ENCODE results near the gene TGFA. TPM values are rescaled to one million over a fixed set of nuclear protein-coding genes. Genes with fewer than 3 reads are reported as not detected.
A peak's percentile ranks its signal among the peaks of the same experiment; 100 is the strongest.
"Not testable (repeated sequence)": the region's sequence is repeated elsewhere in the genome, so short reads cannot be mapped to it uniquely, and the experiment has no call there.

TGFA gene
- total RNA-seq, 8 experiments from 2014 or later = 0.09 to 2.5 (median 0.45) TPM

DNA sequence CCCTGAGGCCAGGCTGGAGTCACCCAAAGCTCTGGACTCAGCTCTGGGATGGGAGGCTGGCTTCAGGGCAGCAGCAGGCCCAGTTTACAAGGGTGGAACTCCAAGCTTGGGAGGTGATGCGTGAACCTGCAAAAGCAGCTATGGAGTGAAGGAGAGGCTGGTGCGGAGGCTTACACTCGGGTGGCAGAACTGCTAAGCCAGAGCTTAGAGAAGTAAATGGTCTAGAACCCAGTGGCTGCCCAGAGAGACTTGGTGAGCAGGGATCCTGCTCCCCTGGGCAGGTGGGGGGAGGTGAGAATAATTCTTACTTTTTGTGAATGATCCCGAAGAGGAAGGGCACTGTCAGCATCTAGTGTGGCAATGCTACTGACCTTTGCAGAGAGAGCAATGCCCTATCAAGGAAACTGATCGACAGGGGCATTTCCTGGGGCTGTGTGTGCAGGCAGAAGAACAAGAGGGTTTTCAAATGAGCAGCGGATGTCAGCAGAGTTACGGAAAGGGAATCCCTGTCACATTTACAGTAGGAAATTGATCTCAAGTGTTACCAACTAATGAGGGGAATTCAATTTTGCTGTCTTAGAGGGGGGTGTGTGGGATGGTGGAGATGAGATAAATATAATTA, 80.4 kb downstream of the TGFA start:
- 50 to 93% (median 78%) methylated on average over 2 to 7 of the region's 7 CpGs; no CpG with 5 or more reads in 4 of the 10 experiments for WGBS, 10 experiments
- Histone ChIP-seq H3K4me3 (no peak overlapping the region), H3K4me1 (replicated peaks in 1 of 2) (peaks cover 3 to 5% of the 10 kb centered on the region in 2 donors), H3K27ac (no peak overlapping the region)
- ATAC-seq (replicated peaks in 6 of 8) = no peak
- in situ Hi-C loops (cut with MboI; ENCODE audit: low pct_unique_long_range_greater_than_20kb in 2 of 9, low sequenced_read_pairs in 9 of 9, unreplicated experiment in 9 of 9) = no loop called here

DNA sequence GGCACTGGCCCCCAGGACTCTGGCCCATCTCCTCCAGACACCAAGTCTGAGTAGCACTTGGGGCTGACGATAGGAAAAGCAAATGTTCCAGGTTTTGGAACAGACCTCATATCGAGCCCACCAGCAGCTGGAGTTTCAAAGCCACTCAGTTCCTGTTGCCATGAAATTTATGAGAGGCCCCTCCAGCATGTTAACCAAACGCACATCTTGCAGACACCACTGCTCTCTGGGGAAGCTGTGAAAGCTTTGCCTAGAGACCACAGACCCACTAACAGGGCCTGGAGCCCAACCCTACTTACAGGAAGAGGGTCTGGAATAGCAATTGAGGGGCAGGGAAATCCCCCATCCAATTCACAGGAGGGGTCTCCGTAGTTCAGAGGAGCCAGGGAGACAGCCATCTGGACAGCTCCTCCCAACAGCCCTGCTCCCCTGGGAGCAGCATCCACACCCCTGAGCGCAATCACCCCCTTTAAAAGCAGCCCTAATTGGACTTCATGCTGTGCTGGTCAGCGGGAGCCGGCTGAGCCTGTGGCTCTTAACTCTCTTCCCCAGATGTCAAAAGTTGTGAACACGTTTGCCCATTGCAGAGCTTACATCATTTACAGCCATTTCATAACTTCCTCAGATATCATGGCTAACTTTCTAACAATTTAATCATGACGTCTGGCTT, 81.3 kb downstream of the TGFA start:
- Histone ChIP-seq H3K27ac (no peak overlapping the region), H3K4me3 (no peak overlapping the region), H3K4me1 (replicated peaks in 1 of 2) (peaks cover 3% of the 10 kb centered on the region in 2 donors)
- ATAC-seq (replicated peaks in 6 of 8) = no peak
- WGBS, 10 experiments = 20 to 81% (median 60%) methylated on average over 1 to 6 of the region's 9 CpGs; no CpG with 5 or more reads in 3 of the 10 experiments
- in situ Hi-C loops (cut with MboI; ENCODE audit: low pct_unique_long_range_greater_than_20kb in 2 of 9, low sequenced_read_pairs in 9 of 9, unreplicated experiment in 9 of 9) = no loop called here

DNA sequence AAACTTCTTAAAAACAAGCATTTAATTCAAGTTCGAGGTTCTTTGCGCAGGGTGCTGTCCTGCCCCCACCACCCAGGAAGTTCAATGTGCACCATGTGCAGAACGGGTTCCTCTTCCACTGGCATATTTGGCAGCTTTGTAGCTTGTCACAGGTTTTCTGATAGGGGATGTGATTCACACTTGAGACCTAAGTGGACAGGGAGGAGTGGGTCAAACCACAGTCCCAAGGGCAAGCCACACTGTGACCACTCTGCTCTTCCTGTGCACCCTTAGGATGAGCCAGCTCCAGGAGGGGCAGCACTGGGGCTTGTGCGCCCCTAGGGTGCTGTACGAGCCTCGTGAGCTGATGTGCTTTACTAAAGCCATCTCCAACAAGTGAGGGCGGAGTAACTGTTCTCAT, 82.5 kb downstream of the TGFA start:
- no peak for ATAC-seq (replicated peaks in 6 of 8)
- Histone ChIP-seq H3K4me1 (replicated peaks in 1 of 2) (peaks cover 2 to 3% of the 10 kb centered on the region in 2 donors), H3K4me3 (no peak overlapping the region), H3K27ac (no peak overlapping the region)
- in situ Hi-C loops (cut with MboI; ENCODE audit: low pct_unique_long_range_greater_than_20kb in 2 of 9, low sequenced_read_pairs in 9 of 9, unreplicated experiment in 9 of 9) = no loop called here
- WGBS, 10 experiments = 13 to 95% (median 63%) methylated on average over 1 to 4 of the region's 7 CpGs; no CpG with 5 or more reads in 3 of the 10 experiments

DNA sequence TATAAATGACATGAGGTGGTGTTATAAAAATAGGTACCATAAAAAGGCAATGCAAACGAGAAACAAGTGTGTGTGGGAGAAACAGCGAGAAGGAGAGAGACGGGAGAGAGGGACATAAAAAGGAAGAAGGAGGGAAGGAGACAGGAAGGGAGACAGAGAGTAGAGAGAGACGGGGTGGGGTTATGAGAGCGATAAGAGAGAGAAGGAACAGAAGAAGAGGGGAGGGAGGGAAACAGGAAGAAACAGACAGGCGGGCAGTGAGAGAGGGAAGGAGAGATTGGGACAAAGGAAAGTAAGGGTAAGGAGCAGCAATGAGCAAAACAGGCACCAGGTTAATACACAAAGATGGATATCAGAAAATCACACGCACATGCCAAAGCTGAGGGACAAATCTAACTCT, 83.7 kb downstream of the TGFA start:
- in situ Hi-C loops (cut with MboI; ENCODE audit: low pct_unique_long_range_greater_than_20kb in 2 of 9, low sequenced_read_pairs in 9 of 9, unreplicated experiment in 9 of 9) = no loop called here
- H3K4me3 ChIP-seq = no peak overlapping the region
- no peak overlapping the region for H3K27ac ChIP-seq
- H3K4me1 ChIP-seq (replicated peaks in 1 of 2) = peaks cover 2 to 3% of the 10 kb centered on the region in 2 donors
- 26 to 86% (median 69%) methylated on average over 2 to 7 of the region's 7 CpGs for WGBS, 10 experiments
- ATAC-seq (replicated peaks in 6 of 8) = no peak

DNA sequence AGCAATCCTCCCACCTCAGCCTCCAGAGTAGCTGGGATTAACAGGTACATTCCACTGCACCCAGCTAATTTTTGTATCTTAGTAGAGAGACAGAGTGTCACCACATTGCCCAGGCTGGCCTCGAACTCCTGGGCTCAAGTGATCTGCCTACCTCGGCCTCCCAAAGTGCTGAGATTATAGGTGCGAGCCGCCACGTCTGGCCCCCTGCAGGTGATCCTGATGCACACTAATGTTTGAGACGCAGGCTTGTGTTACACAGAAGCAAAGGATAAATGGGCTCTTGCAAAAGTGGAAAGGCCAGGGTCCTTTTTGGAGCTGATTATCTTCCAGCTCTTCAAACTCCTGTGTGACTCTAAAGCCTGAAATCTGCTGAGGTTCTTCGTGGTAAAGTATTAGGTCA, 84.2 kb downstream of the TGFA start:
- peaks cover 2 to 3% of the 10 kb centered on the region in 2 donors for H3K4me1 ChIP-seq (replicated peaks in 1 of 2)
- 63 to 93% (median 80%) methylated on average over 1 to 5 of the region's 7 CpGs; no CpG with 5 or more reads in 4 of the 10 experiments for WGBS, 10 experiments

DNA sequence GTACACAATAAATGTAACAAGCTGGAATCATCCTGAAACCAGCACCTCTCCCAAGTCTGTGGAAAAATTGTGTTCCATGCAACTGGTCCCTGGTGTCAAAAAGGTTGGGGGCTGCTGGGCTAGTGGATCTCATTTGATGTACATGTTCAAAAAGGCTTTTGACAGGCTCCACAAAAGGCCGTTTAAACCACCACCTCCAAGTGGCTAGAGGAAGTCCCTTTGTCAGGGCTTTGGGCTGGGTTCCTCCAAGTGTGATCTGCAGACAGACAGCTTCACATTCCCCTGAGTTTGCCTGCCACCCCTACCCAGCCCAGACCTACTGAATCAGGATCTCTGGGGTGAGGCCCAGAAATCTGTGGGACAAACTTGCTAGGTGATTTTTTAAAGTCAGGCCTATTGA, 84.7 kb downstream of the TGFA start:
- H3K4me1 ChIP-seq (replicated peaks in 1 of 2) = peaks cover 2 to 3% of the 10 kb centered on the region in 2 donors
- WGBS, 10 experiments = 14 to 43% (median 43%) methylated on average over 1 of the region's 1 CpG; no CpG with 5 or more reads in 7 of the 10 experiments
- in situ Hi-C loops (cut with MboI; ENCODE audit: low pct_unique_long_range_greater_than_20kb in 2 of 9, low sequenced_read_pairs in 9 of 9, unreplicated experiment in 9 of 9) = no loop called here
- no peak overlapping the region for H3K4me3 ChIP-seq
- no peak for ATAC-seq (replicated peaks in 6 of 8)
- no peak overlapping the region for H3K27ac ChIP-seq

More for the DNA sequence above, 84.2 kb downstream of the TGFA start:
- in situ Hi-C loops (cut with MboI; ENCODE audit: low pct_unique_long_range_greater_than_20kb in 2 of 9, low sequenced_read_pairs in 9 of 9, unreplicated experiment in 9 of 9) = no loop called here
- H3K27ac ChIP-seq = no peak overlapping the region
- no peak overlapping the region for H3K4me3 ChIP-seq
- ATAC-seq (replicated peaks in 6 of 8) = no peak

DNA sequence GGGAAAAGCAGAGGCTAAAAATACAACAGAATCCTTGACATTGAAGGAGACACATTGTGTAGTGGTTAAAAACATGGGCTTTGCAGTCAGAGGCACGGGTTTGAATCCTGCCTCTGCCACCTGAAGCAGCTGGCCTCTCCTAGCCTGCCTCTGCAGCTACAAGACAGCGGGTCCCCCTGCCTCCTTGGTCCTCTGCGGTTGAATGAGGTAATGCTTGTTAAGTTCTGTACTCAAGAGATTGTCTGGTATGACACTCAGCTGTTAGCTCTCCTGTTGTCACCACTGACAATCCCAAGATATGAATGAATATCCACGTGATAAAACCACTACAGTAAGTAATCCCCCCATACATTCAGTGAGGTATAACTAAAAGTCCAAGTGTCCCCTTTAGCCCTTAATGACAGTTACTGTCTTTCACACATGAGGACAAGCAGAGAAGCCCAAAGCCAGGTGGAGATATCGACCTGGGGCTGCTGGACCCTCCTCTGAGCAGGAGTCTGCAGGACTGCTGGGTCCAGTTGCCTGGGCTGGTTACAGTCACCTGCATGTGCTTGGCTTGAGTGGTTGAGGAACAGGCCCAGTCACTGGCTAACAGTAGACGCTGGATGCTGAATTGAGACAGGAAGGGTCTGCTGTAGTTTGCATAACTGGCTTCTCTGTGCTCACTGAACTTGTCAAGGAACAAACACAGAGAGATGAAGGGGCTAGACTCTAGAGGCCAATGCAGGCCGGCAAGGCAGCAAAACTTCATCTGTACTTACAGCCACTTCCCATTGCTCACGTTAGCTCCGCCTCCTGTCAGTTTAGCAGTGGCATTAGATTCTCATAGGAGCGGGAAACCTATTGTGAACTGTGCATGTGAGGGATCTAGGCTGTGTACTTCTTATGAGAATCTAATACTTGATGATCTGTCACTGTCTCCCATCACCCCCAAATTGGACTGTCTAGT, 85.5 kb downstream of the TGFA start:
- H3K4me3 ChIP-seq = no peak overlapping the region
- in situ Hi-C loops (cut with MboI; ENCODE audit: low pct_unique_long_range_greater_than_20kb in 2 of 9, low sequenced_read_pairs in 9 of 9, unreplicated experiment in 9 of 9) = no loop called here
- ATAC-seq (replicated peaks in 6 of 8) = peak in 4 of 8 experiments; percentile 25 to 69 (median 47)
- peaks cover 2 to 3% of the 10 kb centered on the region in 2 donors for H3K4me1 ChIP-seq (replicated peaks in 1 of 2)
- H3K27ac ChIP-seq = no peak overlapping the region
- WGBS, 10 experiments = 35 to 83% (median 57%) methylated on average over 1 to 9 of the region's 10 CpGs; no CpG with 5 or more reads in 3 of the 10 experiments

DNA sequence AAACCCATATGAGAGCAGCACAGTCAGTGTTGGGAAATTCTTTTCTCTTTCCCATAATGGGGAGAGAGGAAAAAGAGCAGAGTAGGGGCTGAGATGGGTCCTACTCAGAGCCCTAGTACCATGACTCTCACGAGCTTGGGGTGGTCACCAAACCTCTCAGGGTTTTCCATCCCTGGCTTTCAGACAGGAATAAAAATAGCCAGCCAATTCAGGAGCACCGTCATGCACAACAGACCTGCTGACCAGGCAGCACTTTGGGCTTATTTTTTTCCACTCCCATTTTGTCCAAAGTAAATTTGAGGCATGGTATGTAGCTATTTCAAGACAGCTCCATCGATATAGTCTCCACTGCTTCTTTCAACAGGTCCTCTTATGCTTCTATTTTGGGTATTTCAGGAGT, 86.4 kb downstream of the TGFA start:
- ATAC-seq (replicated peaks in 6 of 8) = no peak
- Histone ChIP-seq H3K4me3 (no peak overlapping the region), H3K4me1 (replicated peaks in 1 of 2) (peaks cover 2 to 3% of the 10 kb centered on the region in 2 donors), H3K27ac (no peak overlapping the region)
- in situ Hi-C loops (cut with MboI; ENCODE audit: low pct_unique_long_range_greater_than_20kb in 2 of 9, low sequenced_read_pairs in 9 of 9, unreplicated experiment in 9 of 9) = no loop called here
- 33 to 100% (median 81%) methylated on average over 1 to 3 of the region's 3 CpGs; no CpG with 5 or more reads in 3 of the 10 experiments for WGBS, 10 experiments

DNA sequence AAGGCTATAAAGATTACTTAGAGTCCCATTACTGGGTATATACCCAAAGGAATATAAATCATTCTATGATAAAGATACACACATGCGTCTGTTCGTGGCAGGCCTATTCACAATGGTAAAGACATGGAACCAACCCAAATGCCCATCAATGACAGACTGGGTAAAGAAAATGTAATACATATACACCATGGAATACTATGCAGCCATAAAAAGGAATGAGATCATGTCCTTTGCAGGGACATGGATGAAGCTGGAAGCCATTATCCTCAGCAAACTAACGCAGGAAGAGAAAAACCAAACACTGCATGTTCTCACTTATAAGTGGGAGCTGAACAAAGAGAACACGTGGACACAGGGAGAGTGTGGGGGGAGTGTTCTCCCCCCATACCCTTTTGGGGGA, 87.0 kb downstream of the TGFA start:
- H3K4me3 ChIP-seq; H3K27ac ChIP-seq; in situ Hi-C loops (cut with MboI; ENCODE audit: low pct_unique_long_range_greater_than_20kb in 2 of 9, low sequenced_read_pairs in 9 of 9, unreplicated experiment in 9 of 9); H3K4me1 ChIP-seq (replicated peaks in 1 of 2); ATAC-seq (replicated peaks in 6 of 8): not testable (repeated sequence)
- 60 to 100% (median 81%) methylated on average over 1 to 3 of the region's 4 CpGs; no CpG with 5 or more reads in 3 of the 10 experiments for WGBS, 10 experiments

DNA sequence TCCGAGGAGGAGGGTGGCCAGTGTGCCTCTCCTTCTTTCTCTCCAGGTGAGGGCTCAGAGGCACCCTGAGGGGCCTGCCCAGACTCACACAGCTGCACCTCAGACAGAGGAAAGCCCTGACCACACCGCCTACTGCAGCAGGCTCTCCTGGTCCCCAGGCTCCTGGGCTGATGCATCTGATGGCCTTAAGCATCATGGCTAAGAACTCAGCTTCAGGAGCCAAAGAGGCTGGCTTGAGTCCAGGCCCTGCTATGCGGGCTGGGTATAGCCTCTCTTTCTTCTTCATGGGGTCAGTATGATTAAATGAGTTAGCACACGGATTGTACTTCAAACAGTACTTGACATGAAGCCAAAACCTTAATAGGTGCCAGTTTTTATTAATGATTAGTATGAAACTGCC, 89.6 kb downstream of the TGFA start:
- no peak overlapping the region for H3K4me3 ChIP-seq
- no peak overlapping the region for H3K27ac ChIP-seq
- 0 to 100% (median 71%) methylated on average over 1 to 2 of the region's 4 CpGs; no CpG with 5 or more reads in 5 of the 10 experiments for WGBS, 10 experiments
- no peak for ATAC-seq (replicated peaks in 6 of 8)
- in situ Hi-C loops (cut with MboI; ENCODE audit: low pct_unique_long_range_greater_than_20kb in 2 of 9, low sequenced_read_pairs in 9 of 9, unreplicated experiment in 9 of 9) = no loop called here
- H3K4me1 ChIP-seq (replicated peaks in 1 of 2) = peaks cover 2 to 3% of the 10 kb centered on the region in 2 donors

DNA sequence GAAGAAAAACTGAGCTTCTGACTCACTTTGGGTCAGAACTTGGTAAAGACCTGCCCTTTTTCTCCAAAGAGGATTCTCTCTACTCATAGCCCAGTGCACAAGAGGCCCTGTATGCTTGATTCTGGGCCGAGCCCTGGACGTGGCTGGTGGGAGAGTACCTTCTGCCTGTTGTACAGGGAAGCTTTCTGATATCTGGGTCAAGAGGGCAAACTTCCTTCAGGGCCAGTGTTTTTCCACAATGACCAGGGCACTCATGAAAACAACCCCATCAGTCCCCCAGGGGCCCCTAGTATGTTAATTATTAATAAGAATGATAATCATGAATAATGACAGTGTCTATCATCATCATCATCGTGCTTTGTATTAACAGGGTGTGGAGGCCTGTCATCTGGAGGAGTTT, 90.0 kb downstream of the TGFA start:
- in situ Hi-C loops (cut with MboI; ENCODE audit: low pct_unique_long_range_greater_than_20kb in 2 of 9, low sequenced_read_pairs in 9 of 9, unreplicated experiment in 9 of 9) = no loop called here
- Histone ChIP-seq H3K27ac (no peak overlapping the region), H3K4me1 (replicated peaks in 1 of 2) (peaks cover 1% of the 10 kb centered on the region in 2 donors), H3K4me3 (no peak overlapping the region)
- no peak for ATAC-seq (replicated peaks in 6 of 8)
- WGBS, 10 experiments = 60 to 100% (median 83%) methylated on average over 1 to 2 of the region's 3 CpGs; no CpG with 5 or more reads in 6 of the 10 experiments

DNA sequence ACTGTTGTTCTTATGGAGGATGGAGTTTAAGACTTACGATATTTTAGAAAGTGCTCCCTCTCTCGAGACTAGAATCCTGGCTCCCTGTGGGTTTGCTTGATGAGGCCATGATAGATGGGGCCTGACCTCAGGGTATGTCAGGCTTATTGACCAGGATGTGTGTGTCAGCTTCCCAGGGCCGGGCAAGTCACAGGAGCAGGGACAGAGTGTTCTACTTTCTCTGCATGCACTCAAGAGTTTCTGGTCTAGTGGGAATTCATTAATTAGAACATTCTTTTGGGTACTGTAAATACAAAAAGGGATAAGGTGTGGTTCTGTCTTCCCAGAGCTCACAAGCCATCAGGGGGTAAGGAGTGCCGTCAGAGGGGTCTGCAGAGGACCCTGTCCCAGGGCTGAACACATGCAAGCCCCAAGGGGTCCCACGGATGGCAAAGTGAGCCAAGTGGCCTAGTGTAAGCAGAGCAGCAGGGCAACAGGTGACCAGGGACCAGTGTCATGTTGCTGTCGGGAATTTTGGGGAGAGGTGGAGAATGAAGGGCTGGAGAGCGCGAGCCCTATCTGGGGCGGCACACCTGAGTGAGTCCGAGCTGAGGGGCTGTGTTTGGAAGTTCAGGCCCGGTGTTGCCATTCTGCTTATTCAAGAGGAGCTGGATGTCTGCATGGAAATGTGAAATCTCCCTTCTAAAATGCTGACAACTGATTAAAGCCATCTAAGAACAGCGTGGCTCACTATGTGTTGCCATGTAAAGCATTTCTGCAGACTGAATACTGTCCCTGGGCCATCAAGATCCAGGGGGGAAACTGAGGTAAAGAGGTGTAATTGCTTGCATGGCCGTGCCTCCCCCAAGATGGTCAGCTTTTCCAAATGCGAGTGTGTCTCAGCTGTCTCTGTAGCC, 91.4 kb downstream of the TGFA start:
- in situ Hi-C loops (cut with MboI; ENCODE audit: low pct_unique_long_range_greater_than_20kb in 2 of 9, low sequenced_read_pairs in 9 of 9, unreplicated experiment in 9 of 9) = no loop called here
- WGBS, 10 experiments = 13 to 100% (median 64%) methylated on average over 1 to 6 of the region's 14 CpGs
- Histone ChIP-seq H3K27ac (no peak overlapping the region), H3K4me3 (no peak overlapping the region), H3K4me1 (replicated peaks in 1 of 2) (no peaks in the 10 kb centered on the region)
- no peak for ATAC-seq (replicated peaks in 6 of 8)
